K562 (cell line): ENCODE measurements around the gene ICAM1. TPM values are rescaled to one million over a fixed set of nuclear protein-coding genes. Genes with fewer than 3 reads are reported as not detected.

Experiments
- CGGBP1 ChIP-seq: fragments of 250-450 bp; sonication (Bioruptor Pico); IDR thresholded peaks from 2 replicates; pipeline ENCODE4 v1.9.0; 2021; ENCODE audit warnings: mild to moderate bottlenecking
- HNRNPK ChIP-seq: fragments of 200-400 bp; formaldehyde crosslinking; IDR thresholded peaks from one replicate; pipeline ENCODE4 v1.6.1; 2018; ENCODE audit warnings: mild to moderate bottlenecking, low read depth, low read length; ENCODE audit not compliant: poor library complexity, severe bottlenecking
- IRF9 ChIP-seq: fragments of 450-650 bp; IDR thresholded peaks from 2 replicates; pipeline ENCODE4 v1.6.1; 2016; ENCODE audit warnings: missing biosample characterization, missing genetic modification characterization
- JUND ChIP-seq, 2 experiments: IDR thresholded peaks; 2 replicates in 1 of 2; 3 replicates in 1 of 2; pipeline ENCODE4 v1.6.1; 2011; ENCODE audit warnings: borderline replicate concordance in 2 of 2, low read depth in 2 of 2, low read length in 2 of 2, improper control_type of control experiment in 1 of 2, missing biosample characterization in 1 of 2, missing genetic modification characterization in 1 of 2, missing genetic modification reagents in 1 of 2
- LARP7 ChIP-seq: fragments of 450-650 bp; IDR thresholded peaks from 2 replicates; pipeline ENCODE4 v1.6.1; 2016
- PYGO2 ChIP-seq: fragments of 450-650 bp; IDR thresholded peaks from 2 replicates; pipeline ENCODE4 v1.6.1; 2016; ENCODE audit warnings: mild to moderate bottlenecking, missing genetic modification characterization, moderate library complexity, missing compliant biosample characterization
- RUNX1 ChIP-seq: sonication (generic); IDR thresholded peaks from 2 replicates; pipeline ENCODE4 v1.6.1; 2016; ENCODE audit warnings: antibody characterized with exemption, low read depth
- STAG1 ChIP-seq: sonication (generic); formaldehyde crosslinking; IDR thresholded peaks from 2 replicates; pipeline ENCODE4 v1.5.0; 2020; ENCODE audit warnings: missing genetic modification reagents, borderline replicate concordance
- TBL1XR1 ChIP-seq, 2 experiments: IDR thresholded peaks; 2 replicates each; pipeline ENCODE4 v1.6.1; 2012; ENCODE audit warnings: improper control_type of control experiment in 2 of 2, low read length in 2 of 2, mild to moderate bottlenecking in 1 of 2
- TEAD4 ChIP-seq, 2 experiments: sonication (generic) in 1 of 2; formaldehyde crosslinking in 1 of 2; IDR thresholded peaks; 2 replicates each; pipeline versions ENCODE4 v1.6.1 to v1.8.0; 2012 to 2022; ENCODE audit warnings: borderline replicate concordance in 1 of 2, inconsistent platforms in 1 of 2, low read length in 1 of 2, mild to moderate bottlenecking in 1 of 2, missing genetic modification reagents in 1 of 2
- TGIF2 ChIP-seq: sonication (generic); formaldehyde crosslinking; IDR thresholded peaks from 2 replicates; pipeline ENCODE4 v1.8.1; 2022; ENCODE audit warnings: mild to moderate bottlenecking, missing genetic modification reagents, moderate library complexity
- ZBTB49 ChIP-seq: sonication (generic); formaldehyde crosslinking; IDR thresholded peaks from 2 replicates; pipeline ENCODE4 v1.8.0; 2022; ENCODE audit warnings: missing genetic modification reagents, mild to moderate bottlenecking, borderline replicate concordance
- ZNF592 ChIP-seq: fragments of 450-650 bp; IDR thresholded peaks from 2 replicates; pipeline ENCODE4 v1.6.1; 2017; ENCODE audit warnings: antibody characterized with exemption, mild to moderate bottlenecking
- polyA plus RNA-seq, 8 experiments: library from polyadenylated mRNA; depleted of rRNA in 4 of 8; stranded (reverse) in 5 of 8; unstranded in 3 of 8; fragments of >200 nt; fragmentation: Nextera tagmentation in 2 of 8; fragmentation: Illumina TruSeq in 1 of 8; extraction: Ambion mirVana in 2 of 8; extraction: Trizol in 1 of 8; gene quantifications; 2 replicates each; pipeline versions ENCODE4 v1.2.1 to v1.2.3, GENCODE V29; 2011 to 2014; ENCODE audit warnings: inconsistent platforms in 1 of 8, missing spikeins in 1 of 8
- total RNA-seq, 7 experiments: library from RNA; depleted of rRNA in 6 of 7; stranded (reverse); fragments of >200 nt in 6 of 7; fragmentation: Illumina TruSeq in 2 of 7; extraction: Trizol in 2 of 7; gene quantifications; 2 replicates each; pipeline versions ENCODE4 v1.2.1 to v1.2.3, GENCODE V29; 2011 to 2021; ENCODE audit warnings: low replicate concordance in 1 of 7
- TF ChIP-seq, protein P1 (sequence below): fragments of 450-650 bp; formaldehyde crosslinking; IDR thresholded peaks from 2 replicates; pipeline ENCODE4 v1.4.0; 2022; ENCODE audit warnings: missing genetic modification characterization

The ICAM1 gene
- total and polyA plus RNA-seq, 9 of the 15 experiments (the other 6 are each of a cell fraction or from before 2014, with no cell fraction given), result 2.3 to 24.4 (median 13.4) TPM

DNA sequence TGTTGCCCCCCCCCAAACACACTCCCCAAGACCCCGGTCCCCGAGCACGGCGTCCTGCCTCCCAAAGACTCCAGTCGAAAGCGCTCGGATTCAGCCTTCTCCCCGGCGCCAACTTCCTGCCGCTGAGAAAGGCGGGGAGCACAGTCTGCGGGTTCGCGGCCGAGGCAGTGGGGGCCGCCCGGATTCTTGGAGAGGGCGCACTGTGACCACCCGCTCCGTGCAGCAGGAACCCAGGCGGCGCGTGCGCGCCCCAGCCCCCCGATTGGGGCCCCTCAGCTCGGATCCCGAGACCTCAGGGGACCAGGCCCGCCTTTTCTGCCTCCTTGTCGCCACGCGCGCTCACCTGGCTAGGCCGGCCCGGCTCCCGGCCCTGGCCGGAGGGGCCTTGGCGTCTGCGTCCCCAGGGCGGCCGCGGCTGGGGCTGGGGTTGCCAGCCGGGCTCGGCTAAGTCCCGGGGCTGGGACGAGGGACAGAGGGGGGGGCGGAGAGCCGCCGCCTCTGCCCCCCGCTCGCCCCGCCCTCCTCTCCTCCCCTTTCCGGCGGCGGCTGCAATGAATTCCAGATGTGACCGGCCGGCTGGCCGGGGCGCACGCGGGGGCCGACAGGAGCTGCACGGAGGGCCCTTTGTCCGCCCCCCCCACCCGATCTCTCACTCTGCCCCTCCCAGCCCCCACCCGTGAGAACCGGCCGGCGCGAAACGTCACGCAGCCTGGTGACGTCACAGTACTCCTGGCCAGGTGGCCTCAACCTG, 39.9 kb upstream of the ICAM1 start, which contains the start of gene S1PR2 (continued):
- TF ChIP-seq ZBTB49 (CRISPR knock-in tag), result no peak
- TF ChIP-seq STAG1 (CRISPR knock-in tag), result no peak
- TF ChIP-seq PYGO2 (tag), result no peak
- no peak for TF ChIP-seq HNRNPK
- no peak for TF ChIP-seq RUNX1
- no peak for TF ChIP-seq JUND (IDR thresholded peaks at IDR 0.05; ENCODE audit: borderline replicate concordance, low read depth, low read length)
- TF ChIP-seq JUND (tag; IDR thresholded peaks at IDR 0.05; ENCODE audit: borderline replicate concordance, low read depth, low read length), result peak; percentile 45; the same call in 1 of the 3 replicates
- 0 out of 2 replicates have a peak, but pooled peaks have one; percentile 48 for TF ChIP-seq ZNF592
- TF ChIP-seq LARP7, result no peak
- TF ChIP-seq, protein P1, sequence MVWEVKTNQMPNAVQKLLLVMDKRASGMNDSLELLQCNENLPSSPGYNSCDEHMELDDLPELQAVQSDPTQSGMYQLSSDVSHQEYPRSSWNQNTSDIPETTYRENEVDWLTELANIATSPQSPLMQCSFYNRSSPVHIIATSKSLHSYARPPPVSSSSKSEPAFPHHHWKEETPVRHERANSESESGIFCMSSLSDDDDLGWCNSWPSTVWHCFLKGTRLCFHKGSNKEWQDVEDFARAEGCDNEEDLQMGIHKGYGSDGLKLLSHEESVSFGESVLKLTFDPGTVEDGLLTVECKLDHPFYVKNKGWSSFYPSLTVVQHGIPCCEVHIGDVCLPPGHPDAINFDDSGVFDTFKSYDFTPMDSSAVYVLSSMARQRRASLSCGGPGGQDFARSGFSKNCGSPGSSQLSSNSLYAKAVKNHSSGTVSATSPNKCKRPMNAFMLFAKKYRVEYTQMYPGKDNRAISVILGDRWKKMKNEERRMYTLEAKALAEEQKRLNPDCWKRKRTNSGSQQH (CRISPR knock-in tag), result no peak
- no peak for TF ChIP-seq CGGBP1 (CRISPR knock-in tag)
- no peak; the same call in 1 of the 2 replicates for TF ChIP-seq TEAD4 (IDR thresholded peaks at IDR 0.05; ENCODE audit: low read length)
- 0 out of 2 replicates have a peak, but pooled peaks have one; percentile 27 for TF ChIP-seq TEAD4 (CRISPR knock-in tag; IDR thresholded peaks at IDR 0.05; ENCODE audit: borderline replicate concordance)
- no peak for TF ChIP-seq TGIF2 (CRISPR knock-in tag)
- peak in 1 of 2 experiments; percentile 63; a peak in 1 of 4 replicates for TF ChIP-seq TBL1XR1 (IDR thresholded peaks at IDR 0.05; ENCODE audit: low read length in 2 of 2)
- TF ChIP-seq IRF9 (tag), result no peak
